Activated CD4-positive, CD25-positive, alpha-beta regulatory T cell treated with anti-CD3 and anti-CD28 coated beads, Interleukin-2, amount 50 U/mL, for 72 hours (primary cell): ENCODE measurements around the gene FAIM2.

ENCODE experiments used
- DNase-seq: peaks from one replicate; pipeline ENCODE4 v3.0.0; 2021

The FAIM2 gene

GRCh38 chr12:49917166-49917787 is 13.6 kb upstream of the FAIM2 start:
- DNase-seq, result no peak

GRCh38 chr12:49916129-49916919 is 12.6 kb upstream of the FAIM2 start:
- no peak for DNase-seq

GRCh38 chr12:49912345-49913255 is 8.9 kb upstream of the FAIM2 start:
- peak; percentile 23 for DNase-seq

- no peak for DNase-seq
Observed at GRCh38 chr12:49911213-49911605, 7.5 kb upstream of the FAIM2 start.

DNA sequence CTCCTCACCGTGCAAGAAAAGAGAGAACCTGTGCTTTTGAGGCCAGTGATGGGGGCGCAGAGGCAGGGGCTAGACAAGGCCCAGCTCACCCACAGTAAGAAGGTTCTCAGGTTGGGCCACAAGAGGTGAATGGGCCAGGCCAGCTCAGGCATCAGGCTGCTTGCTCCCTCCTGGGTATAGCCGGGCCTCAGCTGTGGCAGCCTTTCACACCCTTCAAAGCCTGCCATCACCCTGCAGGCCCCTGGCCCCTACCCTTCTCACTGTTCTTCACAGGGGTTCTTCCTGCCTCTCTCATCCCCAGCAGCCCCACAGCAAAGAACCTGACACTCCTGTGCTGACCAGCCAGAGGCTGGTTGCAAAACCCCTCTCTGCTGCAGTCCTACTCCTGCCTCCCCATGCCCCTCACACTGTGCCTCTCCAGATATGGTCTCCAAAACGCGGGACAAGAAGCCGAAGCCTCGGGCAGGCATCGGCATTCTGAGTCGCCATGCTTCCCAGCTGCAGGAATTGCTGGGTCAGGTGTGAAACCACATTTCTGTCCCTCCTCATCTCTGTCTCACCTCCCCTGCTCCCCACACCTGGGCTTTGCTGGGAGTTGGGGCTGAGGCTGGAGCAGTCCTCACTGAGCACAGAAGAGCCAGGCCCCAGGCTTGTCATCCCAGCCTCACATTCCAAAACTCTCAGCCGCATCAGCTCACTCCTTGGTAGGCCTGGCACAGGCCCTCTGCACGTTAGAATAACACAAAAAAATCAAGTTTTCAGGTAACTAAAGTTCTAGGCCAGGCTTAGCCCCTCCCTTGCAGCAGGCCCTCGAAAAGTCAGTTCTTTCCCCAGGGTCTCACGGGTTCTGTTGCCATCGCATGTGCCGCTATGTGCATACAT is 6.9 kb upstream of the FAIM2 start:
- DNase-seq, result no peak

GRCh38 chr12:49909826-49910225 is 6.1 kb upstream of the FAIM2 start:
- no peak for DNase-seq

GRCh38 chr12:49909356-49909755 is 5.7 kb upstream of the FAIM2 start:
- no peak for DNase-seq

DNA sequence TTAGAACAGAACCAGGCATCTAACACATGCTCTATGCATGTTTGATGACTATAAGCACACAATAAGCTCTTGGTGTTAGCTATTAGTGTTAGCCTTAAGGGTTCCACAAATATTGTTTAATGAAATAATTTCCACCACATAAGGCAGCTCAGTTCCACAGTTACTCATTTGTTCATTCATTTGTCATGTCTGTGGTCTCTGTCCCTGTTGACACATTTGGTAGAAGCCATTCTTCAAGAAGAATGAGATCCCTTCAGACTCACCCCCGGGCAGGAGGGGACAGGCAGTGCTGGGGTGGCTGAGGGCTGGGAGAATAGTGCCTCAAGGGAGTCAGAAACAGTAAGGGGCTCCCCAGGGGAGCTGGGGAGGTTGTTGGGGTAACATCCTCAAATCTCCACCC is 3.7 kb upstream of the FAIM2 start:
- DNase-seq, result no peak

GRCh38 chr12:49905718-49906314 is 2.1 kb upstream of the FAIM2 start:
- no peak for DNase-seq

GRCh38 chr12:49904601-49905000 is 901 bp upstream of the FAIM2 start:
- DNase-seq, result no peak

GRCh38 chr12:49903351-49903699 is 375 bp downstream of the FAIM2 start:
- no peak for DNase-seq

GRCh38 chr12:49902399-49903350 is 1.0 kb downstream of the FAIM2 start:
- no peak for DNase-seq

GRCh38 chr12:49901986-49902385 is 1.7 kb downstream of the FAIM2 start:
- DNase-seq, result no peak

GRCh38 chr12:49901026-49901425 is 2.7 kb downstream of the FAIM2 start:
- no peak for DNase-seq

DNA sequence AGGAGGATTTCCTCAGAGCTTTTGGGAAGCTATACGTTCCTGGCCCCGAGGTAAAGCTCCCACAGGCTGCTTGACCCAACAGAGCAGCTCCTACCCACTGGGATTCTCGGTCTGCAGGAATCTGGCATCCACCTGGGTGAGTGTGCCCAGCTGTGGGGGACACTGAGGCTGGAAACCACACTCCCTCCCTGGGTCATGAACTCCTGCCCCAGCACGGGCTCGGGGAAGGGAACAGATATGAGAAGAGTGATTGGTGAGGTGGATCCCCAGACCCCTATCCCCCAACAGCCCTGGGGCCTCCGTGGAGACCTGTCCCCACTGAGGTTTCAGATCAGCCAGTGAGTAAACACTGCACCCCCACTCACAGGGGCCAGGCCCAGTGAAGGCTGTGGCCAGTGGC is 3.3 kb downstream of the FAIM2 start:
- DNase-seq, result no peak

DNA sequence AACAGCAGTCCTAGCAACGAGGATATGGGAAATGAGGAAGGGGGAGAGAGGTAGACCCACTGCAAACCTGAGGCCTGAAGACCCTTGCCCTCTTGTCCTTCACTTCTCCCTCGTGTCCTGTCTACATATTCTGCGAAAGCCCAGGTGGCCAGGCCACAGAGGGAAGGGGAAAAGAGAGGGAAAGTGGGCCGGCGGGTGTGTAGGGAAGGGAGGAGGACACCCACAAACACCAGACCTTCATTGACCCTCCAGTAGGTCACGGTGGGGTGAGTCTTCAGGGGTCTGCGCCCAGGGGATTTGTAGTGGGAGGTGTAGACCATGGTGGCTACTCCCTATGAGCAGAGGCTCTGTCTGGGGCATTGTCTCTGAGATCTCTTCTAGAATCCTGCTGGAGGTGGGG is 3.8 kb downstream of the FAIM2 start:
- no peak for DNase-seq

GRCh38 chr12:49899286-49899843 is 4.3 kb downstream of the FAIM2 start:
- DNase-seq, result no peak

- no peak for DNase-seq
Observed at GRCh38 chr12:49897276-49897675, 6.4 kb downstream of the FAIM2 start.

DNA sequence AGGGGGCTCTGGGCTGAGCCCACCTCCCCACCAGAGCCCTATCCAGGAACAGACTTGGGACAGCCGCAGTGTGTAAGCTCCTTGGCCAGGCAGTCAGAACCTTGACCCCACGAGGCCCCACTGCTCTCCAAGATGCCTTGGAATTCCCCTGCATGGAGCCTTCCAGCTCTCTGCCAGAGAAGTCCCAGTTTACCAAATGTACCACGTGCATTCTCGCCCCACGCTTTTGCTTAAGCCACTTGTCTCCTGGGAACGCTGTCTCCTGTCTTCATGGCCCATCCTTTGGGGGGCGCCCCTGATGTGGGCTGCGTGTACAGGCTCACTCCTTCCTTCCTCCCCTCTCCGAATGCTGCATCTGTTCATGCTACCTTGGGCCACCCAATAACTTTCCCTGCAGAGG is 7.9 kb downstream of the FAIM2 start:
- DNase-seq, result no peak

DNA sequence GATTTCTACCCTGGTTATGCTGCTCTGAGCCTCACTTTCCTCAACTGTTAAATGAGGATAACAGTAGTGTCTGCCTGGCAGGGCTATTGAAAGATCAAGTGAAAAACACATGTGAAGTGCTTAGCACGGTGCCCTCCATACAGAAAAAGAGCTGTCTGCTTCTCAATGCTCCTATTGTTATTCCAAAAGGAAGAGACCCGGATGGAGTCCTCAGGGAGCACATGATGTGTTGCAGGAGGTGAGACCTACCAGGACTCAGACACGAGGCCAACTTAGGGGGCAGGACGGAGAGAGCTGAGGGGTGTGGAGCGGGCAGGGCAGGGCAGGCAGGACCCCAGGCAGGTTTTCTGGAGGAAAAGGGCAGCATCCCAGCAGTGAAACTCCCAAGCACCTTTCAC is 8.9 kb downstream of the FAIM2 start:
- no peak for DNase-seq
